ENCODE data around the gene C1S. TPM values are rescaled to one million over a fixed set of nuclear protein-coding genes. Genes with fewer than 3 reads are reported as not detected.

C1S gene
- total and polyA plus RNA-seq, 2 of the 4 experiments (the other 2 are of a cell fraction), result 49.6 to 85.4 TPM

DNA sequence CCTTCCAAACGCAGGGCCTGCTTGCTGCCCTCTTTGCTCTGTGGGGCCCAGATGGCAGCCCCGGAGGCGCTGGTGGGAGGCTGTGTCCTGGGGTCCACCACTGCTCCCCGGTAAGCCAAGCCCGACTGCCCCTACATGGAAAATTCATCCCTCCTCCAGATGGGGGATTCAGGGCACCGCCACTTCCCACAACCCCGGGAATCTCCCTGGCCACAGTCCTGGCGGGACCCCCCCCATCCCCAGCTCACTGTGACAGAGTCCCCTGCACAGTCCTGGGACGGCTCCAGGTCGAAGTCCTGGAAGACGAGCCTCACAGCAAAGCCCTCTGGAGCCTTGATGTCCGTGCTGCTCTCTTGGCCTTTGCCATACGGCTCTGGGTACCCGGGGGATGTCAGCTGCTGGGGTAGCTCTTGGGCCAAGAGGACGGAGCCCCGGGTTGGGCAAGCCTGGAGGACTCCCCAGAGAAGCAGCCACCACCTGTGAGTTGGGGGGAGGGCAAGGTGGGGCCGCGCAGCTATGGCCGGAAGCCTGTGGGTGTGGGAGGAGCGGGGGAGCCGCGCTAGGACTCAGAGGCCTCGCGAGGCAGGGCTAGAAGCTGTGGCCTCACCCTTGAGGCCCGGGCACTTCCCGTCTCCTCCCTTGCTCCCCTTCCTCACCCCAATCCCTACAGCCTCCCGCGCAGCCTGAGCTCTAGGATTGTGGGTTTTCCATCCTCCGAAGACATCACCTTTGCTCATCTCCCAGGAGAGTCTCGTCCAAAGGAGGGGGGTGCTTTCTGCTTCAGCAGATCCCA lies 47.7 kb downstream of the C1S start:
- Histone ChIP-seq H4K8ac (ENCODE audit: low read depth in 2 of 2, low read length in 2 of 2) (peak overlapping the region; percentile 97 to 100), H4K5ac (ENCODE audit: low read depth, low read length) (peak overlapping the region; percentile 97), H3K18ac (ENCODE audit: low read depth, low read length) (peak overlapping the region; percentile 99), H3K4me3 (ENCODE audit: insufficient read depth, low read depth, low read length) (peak overlapping the region; percentile 66), H4K91ac (ENCODE audit: insufficient read depth, low read depth, low read length) (peak overlapping the region; percentile 100), H3K36me3 (ENCODE audit: control insufficient read depth, insufficient read depth, low read length) (peaks cover 9% of the 10 kb centered on the region), H3K56ac (ENCODE audit: extremely low read depth, insufficient read depth, low read length) (peak overlapping the region; percentile 94), H3K27ac (ENCODE audit: insufficient read depth, low read length) (peak overlapping the region; percentile 97), H3K9me3 (ENCODE audit: control insufficient read depth, insufficient read depth, low read length) (no peaks in the 10 kb centered on the region), H3K9ac (ENCODE audit: low read depth, low read length) (peak overlapping the region; percentile 96), H3K23ac (ENCODE audit: low read depth, low read length) (peak overlapping the region; percentile 99), H3K27me3 (ENCODE audit: control insufficient read depth, insufficient read depth, low read length) (no peaks in the 10 kb centered on the region), H2BK120ac (ENCODE audit: low read depth, low read length) (peak overlapping the region; percentile 94), H2AK9ac (replicated peaks; ENCODE audit: low read depth, low read length, poor library complexity) (peak overlapping the region; percentile 100), H2BK5ac (ENCODE audit: low read depth, low read length, poor library complexity, severe bottlenecking) (peak overlapping the region; percentile 97), H2AFZ (replicated peaks; ENCODE audit: low read length, poor library complexity) (peak overlapping the region; percentile 98), H2AK5ac (ENCODE audit: low read depth, low read length) (peak overlapping the region; percentile 90), H3K4me1 (ENCODE audit: control insufficient read depth, insufficient read depth, low read length) (peaks cover 5% of the 10 kb centered on the region; the same call in 1 of the 2 replicates), H4K20me1 (ENCODE audit: insufficient read depth, low read length) (no peaks in the 10 kb centered on the region; the same call in 1 of the 2 replicates), H3K14ac (replicated peaks; ENCODE audit: low read depth, low read length) (peak overlapping the region; percentile 100), H3K4me2 (ENCODE audit: low read depth, low read length) (peak overlapping the region; percentile 96), H2BK15ac (ENCODE audit: low read depth, low read length) (peak overlapping the region; percentile 59; the same call in 1 of the 3 replicates), H3K4ac (ENCODE audit: low read depth, low read length) (peak overlapping the region; percentile 100), H3K79me1 (ENCODE audit: low read depth in 1 of 2, low read length in 2 of 2) (peaks cover 27 to 50% of the 10 kb centered on the region in 2 experiments), H3K9me1 (ENCODE audit: insufficient read depth, low read length) (0 out of 2 replicates have a peak, but pooled peaks cover 2% of the 10 kb centered on the region), H2BK20ac (ENCODE audit: low read depth, low read length) (peak overlapping the region; percentile 72)
- dilution Hi-C loops (cut with HindIII; ENCODE audit: low sequenced_read_pairs, unreplicated experiment), result no loop called here
- ChIA-PET CTCF (interaction anchor here (1.0 to 2.1 kb wide), 5 partner anchors 9 to 184 kb away, joined by 3 to 9 read pairs (median 4); partner anchors contain the start of gene C1S), POLR2A (ENCODE audit: unreplicated experiment) (no interaction called here)
- in situ Hi-C loops (cut with MboI; ENCODE audit: low sequenced_read_pairs), result no loop called here
- DNase-seq, result peak; percentile 70
- intact Hi-C loops (cut with micrococcal nuclease), result no loop called here
- BruUV-seq (replicated peaks), result no TSS peak
- ATAC-seq (ENCODE audit: low read depth), result peak; percentile 87
- TF ChIP-seq POLR2A (IDR thresholded peaks at IDR 0.05; ENCODE audit: low read depth, low read length) (peak; percentile 60; the same call in 1 of the 2 replicates), FOS (IDR thresholded peaks at IDR 0.05; ENCODE audit: low read depth, low read length) (no peak), MAZ (IDR thresholded peaks at IDR 0.05; ENCODE audit: borderline replicate concordance, low read depth, low read length) (0 out of 2 replicates have a peak, but pooled peaks have one; percentile 16)
- WGBS, 2 experiments (ENCODE audit: extremely low coverage in 2 of 2, insufficient read length in 1 of 2), result 4% methylated on average over 6 of the region's 30 CpGs; no CpG with 5 or more reads in 1 of the 2 experiments

All from IMR-90 (cell line).